ENCODE results near the gene OPA3.

Gene OPA3

GRCh38 chr19:45503909-45504308, 80.7 kb downstream of the OPA3 start:
- no peak for DNase-seq (ENCODE audit: low read depth in 2 of 2)

DNA sequence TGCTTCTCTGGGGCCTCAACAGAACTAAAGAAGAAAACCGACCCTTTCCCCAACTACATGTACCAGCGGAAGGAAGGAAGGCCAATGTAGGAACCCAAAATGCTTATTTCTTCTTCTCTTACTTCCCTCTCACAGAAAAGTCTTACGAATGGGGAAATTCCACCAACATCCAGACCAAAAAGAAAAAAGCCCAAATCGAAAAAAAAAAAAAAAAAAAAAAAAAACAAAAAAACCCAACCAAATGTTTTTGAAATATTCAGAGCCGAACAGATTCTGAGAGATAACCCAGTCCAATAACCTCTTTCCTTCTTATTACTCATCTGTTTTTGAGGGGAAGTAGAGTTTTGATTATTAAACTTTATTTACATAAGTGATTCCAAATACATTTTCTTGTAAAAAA, 82.5 kb downstream of the OPA3 start:
- DNase-seq (ENCODE audit: low read depth in 2 of 2) = no peak

DNA sequence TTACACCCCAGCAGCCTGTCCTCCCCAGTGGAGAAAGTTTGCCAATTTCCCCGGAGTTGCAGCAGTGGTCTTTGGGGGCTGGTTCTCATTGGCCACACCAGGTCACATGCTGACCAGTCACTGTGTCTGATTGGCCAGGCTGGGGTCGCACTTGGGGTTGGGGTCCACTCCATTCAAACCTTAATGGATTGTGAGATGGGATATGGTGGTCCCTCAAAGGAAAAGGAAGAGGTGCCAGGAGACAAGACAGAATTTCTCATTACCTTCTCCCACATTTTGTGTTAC, 82.9 kb downstream of the OPA3 start:
- DNase-seq (ENCODE audit: low read depth in 2 of 2) = no peak

GRCh38 chr19:45500918-45501729, 83.5 kb downstream of the OPA3 start:
- no peak for DNase-seq (ENCODE audit: low read depth in 2 of 2)

DNA sequence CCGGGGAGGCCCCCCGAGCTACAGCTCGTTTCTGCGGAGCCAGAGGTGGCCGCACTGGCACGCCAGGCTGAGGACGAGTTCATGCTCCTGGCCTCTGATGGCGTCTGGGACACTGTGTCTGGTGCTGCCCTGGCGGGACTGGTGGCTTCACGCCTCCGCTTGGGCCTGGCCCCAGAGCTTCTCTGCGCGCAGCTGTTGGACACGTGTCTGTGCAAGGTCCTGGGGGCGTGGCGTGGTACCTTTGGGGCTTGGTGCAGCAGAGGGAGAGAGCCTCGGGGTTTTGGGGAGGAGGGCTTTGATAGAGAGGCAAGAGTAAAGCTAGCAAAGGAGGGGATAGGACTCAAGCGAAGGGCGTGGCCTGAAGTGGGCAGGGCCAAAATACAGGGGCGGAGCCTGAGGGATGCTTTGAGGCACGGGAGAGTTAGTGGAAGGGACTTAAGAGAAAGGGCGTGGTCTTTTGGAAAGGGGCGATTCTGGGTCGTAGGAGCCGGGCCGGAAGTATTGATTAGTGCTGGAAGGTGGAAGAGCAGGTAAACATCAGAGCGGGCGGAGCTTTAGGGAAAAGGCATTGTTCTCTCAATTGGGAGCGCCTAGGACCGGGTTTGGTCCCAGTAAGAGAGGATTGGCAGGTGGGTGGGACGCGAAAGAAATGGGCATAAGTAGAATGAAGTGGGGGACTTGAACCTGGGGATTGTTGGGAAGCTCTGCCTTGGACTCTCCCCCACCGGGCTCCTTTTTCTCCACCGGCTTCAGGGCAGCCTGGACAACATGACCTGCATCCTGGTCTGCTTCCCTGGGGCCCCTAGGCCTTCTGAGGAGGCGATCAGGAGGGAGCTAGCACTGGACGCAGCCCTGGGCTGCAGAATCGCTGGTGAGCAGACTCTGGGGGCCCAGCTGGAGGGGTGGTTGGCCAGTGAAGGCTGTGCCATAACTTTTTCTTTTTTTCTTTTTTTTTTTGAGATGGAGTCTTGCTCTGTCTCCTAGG, 85.1 kb downstream of the OPA3 start:
- no peak for DNase-seq (ENCODE audit: low read depth in 2 of 2)

- DNase-seq (ENCODE audit: low read depth in 2 of 2) = peak in 1 of 2 donors; percentile 49
Measured at GRCh38 chr19:45498411-45499195, 86.0 kb downstream of the OPA3 start, which contains the start of gene PPM1N. Gene PPM1N, plus strand, starts transcription at chr19:45498443. Its CDS starts 30 bp downstream, at chr19:45498473.

GRCh38 chr19:45497791-45498190, 86.8 kb downstream of the OPA3 start:
- no peak for DNase-seq (ENCODE audit: low read depth in 2 of 2)

- no peak for DNase-seq (ENCODE audit: low read depth in 2 of 2)
Measured at GRCh38 chr19:45496349-45496953, 88.2 kb downstream of the OPA3 start.

DNA sequence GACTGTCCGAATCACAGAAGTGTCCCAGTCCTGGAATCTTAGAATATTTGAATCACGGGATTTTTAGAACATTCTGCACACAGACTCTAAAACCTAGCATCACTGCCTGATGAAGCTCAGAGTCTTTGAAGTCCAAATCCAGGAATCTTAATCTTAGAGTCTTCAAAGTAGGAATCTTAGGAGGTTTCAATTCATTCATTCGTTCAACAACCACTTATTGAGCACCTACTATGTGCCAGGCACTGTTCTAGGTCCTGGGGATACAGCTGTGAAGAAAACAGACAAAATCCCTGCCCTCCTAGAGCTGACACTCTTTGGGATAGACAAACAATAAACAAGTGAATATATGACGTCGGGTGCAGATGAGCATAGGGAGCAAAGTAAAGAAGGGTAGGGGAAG, 89.4 kb downstream of the OPA3 start:
- DNase-seq (ENCODE audit: low read depth in 2 of 2) = no peak

DNA sequence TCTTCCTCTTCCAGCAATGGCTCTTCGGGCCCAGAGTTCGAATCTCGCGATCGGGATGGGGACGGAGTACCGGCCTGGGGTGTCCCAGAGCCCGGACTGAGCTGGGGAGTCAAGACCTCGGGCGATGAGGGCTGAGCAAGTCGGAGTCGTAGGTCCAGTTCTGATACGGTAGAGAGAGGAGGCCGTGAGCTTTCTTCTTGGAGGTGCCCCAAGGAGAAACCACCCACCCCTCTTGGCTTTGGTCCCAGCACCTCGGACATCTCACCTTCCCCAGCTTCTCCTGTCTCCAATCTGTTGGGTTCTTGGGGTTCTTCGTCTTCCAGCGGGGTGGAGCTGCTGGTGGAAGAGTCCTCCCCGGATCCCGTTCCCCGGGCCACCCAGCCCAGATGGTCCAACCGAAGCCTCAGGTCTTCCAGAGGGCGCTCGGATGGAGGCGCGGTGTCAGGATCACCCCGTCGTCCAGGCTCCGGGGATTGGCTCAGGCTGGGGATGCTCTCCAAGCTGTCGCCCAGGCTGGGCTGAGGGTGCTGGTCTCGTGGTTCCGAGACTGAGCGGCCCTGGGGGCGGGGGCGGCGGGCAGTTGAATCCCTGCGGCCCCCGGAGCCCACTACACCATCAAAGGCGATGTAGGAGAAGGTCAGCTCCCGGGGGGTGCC, 90.2 kb downstream of the OPA3 start:
- no peak for DNase-seq (ENCODE audit: low read depth in 2 of 2)

DNA sequence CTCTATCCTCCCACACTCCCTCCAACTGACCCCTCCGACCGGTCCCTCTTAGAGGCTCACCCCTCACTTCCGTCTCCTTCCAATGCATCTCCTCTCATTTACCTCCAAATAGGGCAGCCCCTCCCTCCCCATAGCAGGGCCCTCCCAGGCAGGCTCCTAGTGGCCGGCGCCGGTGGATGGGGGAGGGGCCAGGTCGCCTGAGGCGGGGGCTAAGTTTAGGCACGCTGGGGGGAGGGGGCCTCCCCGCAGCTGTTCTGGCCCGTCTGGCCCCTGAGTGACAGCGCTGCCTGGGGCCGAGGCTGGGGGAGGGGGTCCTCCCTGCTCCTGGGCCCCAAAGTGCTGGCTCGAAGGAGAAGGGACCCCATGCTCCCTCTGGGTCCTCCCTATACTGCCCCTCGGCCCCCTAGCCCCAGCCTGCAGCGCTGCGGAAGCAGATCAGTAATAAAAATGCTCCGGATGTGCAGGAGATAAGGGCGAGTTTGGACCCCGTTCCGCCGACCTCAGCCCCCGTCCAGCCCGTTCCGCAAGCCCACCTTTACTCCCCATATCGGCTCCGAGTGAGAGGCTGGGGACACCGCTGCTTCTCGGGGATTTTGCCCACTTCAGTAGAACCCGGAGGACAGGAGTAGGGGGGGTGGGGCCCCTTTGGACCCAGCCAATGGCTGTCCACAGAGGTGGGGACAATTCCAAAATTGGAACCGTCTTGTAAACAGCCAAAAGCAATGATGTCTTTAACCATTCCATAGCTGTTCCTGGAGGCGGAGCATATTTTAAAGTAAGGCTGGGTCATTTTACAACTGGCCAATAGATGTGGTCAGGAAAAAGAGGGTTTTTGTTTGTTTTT, 91.8 kb downstream of the OPA3 start:
- no peak for DNase-seq (ENCODE audit: low read depth in 2 of 2)

GRCh38 chr19:45492137-45492626, 92.4 kb downstream of the OPA3 start:
- DNase-seq (ENCODE audit: low read depth in 2 of 2) = no peak

DNA sequence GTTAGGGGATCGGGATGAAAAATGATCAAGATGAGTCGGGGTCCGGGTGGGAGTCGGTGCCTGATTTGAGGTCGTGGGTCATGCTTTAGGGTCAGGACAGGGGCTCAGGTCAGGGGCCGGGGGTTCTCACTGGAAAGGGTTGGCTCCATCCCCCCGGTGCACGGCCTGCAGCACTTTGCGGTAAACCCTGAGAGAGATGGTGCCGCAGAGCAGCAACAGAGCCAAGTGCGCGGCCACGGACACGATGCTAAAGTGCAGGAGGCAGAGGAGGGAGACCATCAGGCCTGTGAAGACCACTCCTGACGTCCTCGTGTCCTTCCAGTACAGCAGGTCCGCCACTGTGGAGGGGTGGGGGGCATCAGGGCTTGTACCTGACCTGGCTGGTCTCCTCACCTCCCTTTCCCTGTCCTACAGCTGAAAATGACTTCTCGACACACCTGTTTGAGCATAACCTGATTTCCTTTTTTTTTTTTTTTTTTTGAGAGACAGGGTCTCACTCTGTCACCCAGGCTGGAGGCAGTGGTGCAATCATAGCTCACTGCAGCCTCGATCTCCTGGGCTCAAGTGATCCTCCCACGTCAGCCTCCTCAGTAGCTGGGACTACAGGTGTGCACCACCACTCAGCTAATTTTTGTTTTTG, 95.3 kb downstream of the OPA3 start:
- DNase-seq (ENCODE audit: low read depth in 2 of 2) = no peak

DNA sequence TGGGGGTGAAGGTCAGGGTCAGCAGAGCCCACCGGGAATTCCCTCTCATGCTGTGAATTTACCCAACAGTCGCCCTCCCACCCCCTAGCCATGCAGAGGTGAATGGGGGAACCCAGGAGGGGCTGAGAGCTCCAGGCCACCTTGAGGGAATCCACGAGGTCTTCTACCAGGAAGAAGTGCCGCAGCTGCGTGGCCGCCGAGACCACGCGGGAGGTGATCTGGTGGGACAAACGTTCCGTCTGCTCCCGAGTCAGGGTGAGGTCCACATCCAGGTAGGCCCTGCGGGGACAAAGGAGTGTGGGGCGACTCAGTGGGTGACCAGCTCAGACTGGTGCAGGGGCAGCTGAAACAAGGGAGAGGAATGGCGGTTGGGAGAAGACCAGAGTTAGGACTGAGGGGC, 95.9 kb downstream of the OPA3 start:
- DNase-seq (ENCODE audit: low read depth in 2 of 2) = no peak

- DNase-seq (ENCODE audit: low read depth in 2 of 2) = peak; percentile 92 to 96
Measured at GRCh38 chr19:45485305-45486077, 99.1 kb downstream of the OPA3 start.

GRCh38 chr19:45484273-45484945, 100.2 kb downstream of the OPA3 start:
- no peak for DNase-seq (ENCODE audit: low read depth in 2 of 2)

DNA sequence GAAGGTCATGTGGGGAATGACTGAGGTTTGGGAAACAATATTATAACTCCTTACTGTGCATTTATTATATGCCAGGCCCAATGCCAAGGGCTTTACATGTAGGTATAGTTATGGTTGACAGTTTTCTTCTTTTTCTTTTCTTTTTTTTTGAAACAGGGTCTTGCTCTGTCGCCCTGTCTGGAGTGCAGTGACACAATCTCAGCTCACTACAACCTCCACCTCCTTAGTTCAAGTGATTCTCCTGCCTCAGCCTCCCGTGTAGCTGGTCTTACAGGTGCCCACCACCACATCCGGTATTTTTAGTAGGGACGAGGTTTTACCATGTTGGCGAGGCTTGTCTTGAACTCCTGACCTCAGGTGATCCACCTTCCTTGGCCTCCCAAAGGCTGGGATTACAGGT, 101.6 kb downstream of the OPA3 start:
- no peak for DNase-seq (ENCODE audit: low read depth in 2 of 2)
